Tongue (tissue), 1 donor: ENCODE measurements around the gene GARNL3. TPM values are rescaled to one million over a fixed set of nuclear protein-coding genes. Genes with fewer than 3 reads are reported as not detected.

Source experiments
- total RNA-seq: library from RNA; depleted of rRNA; stranded (reverse); fragments of >200 nt; gene quantifications from one replicate; pipeline ENCODE4 v1.2.3, GENCODE V29; 2014

The GARNL3 gene
- total RNA-seq, 1 donor from 2014 or later = 32.9 TPM

Other genes starting within 250 kb of the GARNL3 start
- 78.1 TPM for gene ANGPTL2, start 142.1 kb upstream of the GARNL3 start, total RNA-seq
- 27.9 TPM for gene SLC2A8, start 132.4 kb downstream of the GARNL3 start, total RNA-seq
- 10.1 TPM for gene ZNF79, start 159.6 kb downstream of the GARNL3 start, total RNA-seq
- gene RPL12, start 186.6 kb downstream of the GARNL3 start, total RNA-seq = 875 TPM
- 15.9 TPM for gene LRSAM1, start 186.7 kb downstream of the GARNL3 start, total RNA-seq